Right lobe of liver (tissue), 4 donors: ENCODE results near the gene GMDS.

Experiments used
- CTCF ChIP-seq, 4 donors: fragments of 200-600 bp in 3 of 4; fragments of 450-650 bp in 1 of 4; IDR thresholded peaks; one replicate each; pipeline versions ENCODE4 v1.5.1 to v1.8.0; 2016 to 2022; ENCODE audit warnings: antibody characterized with exemption in 4 of 4, mild to moderate bottlenecking in 2 of 4
- POLR2A ChIP-seq: fragments of 450-650 bp; IDR thresholded peaks from one replicate; pipeline ENCODE4 v1.6.1; 2017; ENCODE audit warnings: antibody characterized with exemption, mild to moderate bottlenecking
- donor health status: DM: no; HTN: no; CAD: no.
- donor health status: DM: no; HTN: no; CAD: no.
- donor health status: DM: no; HTN: yes; CAD: no.

- no peak for TF ChIP-seq POLR2A
- TF ChIP-seq CTCF (IDR thresholded peaks at IDR 0.05): no peak
Observed at GRCh38 chr6:2205396-2205795, 40.0 kb downstream of the GMDS start.
